ENCODE results near the gene ZNF678.
"Not testable (repeated sequence)": the region's sequence is repeated elsewhere in the genome, so short reads cannot be mapped to it uniquely, and the experiment has no call there.

ZNF678 gene

GRCh38 chr1:227604446-227604845, 41.1 kb downstream of the ZNF678 start:
- no peak for DNase-seq

DNA sequence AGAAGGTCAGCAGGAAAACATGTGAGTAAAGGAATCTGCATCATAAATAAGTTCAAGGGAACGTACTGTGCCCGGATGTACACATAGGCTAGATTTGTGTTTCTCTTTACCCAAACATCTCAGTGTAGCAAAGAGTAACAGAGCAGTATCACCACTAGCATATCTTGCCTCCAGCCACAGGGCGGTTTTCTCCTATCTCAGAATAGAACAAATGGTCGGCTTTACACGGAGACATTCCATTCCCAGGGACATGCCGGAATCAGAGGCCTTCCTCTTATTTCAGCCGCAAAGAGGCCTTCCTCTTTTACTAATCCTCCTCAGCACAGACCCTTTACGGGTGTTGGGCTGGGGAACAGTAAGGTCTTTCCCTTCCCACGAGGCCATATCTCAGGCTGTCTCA, 42.9 kb downstream of the ZNF678 start:
- DNase-seq, ATAC-seq: not testable (repeated sequence)

More at GRCh38 chr1:227604446-227604845, 41.1 kb downstream of the ZNF678 start:
- ATAC-seq, result no peak

DNA sequence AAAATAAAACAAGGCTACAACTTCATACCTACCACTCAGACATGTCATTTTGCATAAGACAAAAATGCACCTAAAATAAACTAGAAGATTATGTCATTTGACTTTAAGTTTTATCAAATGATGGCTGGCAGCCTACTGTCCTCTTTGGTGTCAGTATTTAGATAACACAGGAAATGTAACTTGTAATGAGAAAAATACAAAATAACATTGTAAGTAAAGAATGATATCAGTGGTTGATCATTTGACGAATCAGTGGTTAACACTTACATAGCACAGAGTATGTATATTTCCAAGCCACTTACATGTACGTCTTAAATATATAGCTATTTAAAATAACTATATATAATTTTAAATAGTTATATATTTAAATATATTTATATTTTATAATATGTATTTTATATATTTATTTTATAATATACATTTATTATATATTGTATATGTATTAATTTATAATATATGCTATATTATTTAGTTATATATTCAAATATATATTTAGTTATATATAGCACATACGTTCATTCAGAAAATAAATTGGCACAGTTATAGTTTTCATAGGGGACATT, 44.1 kb downstream of the ZNF678 start:
- DNase-seq, result no peak
- no peak for ATAC-seq

DNA sequence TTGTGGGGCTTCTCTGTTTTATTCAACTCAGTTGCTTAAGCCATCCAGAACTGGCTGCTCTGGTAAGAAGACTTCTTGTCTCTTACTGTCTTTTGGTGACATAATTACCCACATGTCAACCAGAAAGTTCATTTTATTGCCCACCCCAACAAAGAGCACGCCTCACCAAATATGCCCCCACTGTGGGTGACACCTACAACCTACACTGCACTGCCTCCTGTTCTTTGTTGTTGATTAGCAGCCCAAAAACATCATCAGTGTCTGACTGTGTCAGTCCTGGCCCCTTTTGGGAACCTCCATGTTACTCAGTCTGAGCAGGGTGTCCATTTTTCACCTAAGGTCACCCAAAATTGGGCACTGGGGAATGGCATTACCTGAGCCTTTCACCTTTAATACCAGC, 49.3 kb downstream of the ZNF678 start:
- ATAC-seq, result no peak
- no peak for DNase-seq

GRCh38 chr1:227613526-227613925, 50.2 kb downstream of the ZNF678 start:
- ATAC-seq, result no peak
- DNase-seq, result no peak

DNA sequence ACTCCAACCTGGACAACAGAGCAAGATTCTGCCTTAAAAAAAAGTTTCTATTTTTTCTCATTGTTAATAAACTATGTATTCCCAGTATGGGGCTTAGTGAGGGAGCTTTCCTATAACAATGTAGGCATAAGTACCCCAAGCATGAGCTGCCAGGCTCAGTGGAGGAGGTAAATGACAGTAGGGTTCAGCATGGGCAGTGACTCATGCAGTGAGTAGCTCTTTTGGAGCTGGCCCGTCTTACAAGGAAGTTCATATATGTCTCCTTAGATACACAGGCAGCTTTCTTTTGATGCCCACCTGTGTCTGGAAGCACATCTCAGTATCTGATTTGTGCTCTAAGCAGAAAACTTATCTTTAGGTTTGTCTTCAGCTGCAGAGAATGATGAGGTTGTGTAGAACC, 57.9 kb downstream of the ZNF678 start:
- no peak for ATAC-seq
- DNase-seq, result no peak

DNA sequence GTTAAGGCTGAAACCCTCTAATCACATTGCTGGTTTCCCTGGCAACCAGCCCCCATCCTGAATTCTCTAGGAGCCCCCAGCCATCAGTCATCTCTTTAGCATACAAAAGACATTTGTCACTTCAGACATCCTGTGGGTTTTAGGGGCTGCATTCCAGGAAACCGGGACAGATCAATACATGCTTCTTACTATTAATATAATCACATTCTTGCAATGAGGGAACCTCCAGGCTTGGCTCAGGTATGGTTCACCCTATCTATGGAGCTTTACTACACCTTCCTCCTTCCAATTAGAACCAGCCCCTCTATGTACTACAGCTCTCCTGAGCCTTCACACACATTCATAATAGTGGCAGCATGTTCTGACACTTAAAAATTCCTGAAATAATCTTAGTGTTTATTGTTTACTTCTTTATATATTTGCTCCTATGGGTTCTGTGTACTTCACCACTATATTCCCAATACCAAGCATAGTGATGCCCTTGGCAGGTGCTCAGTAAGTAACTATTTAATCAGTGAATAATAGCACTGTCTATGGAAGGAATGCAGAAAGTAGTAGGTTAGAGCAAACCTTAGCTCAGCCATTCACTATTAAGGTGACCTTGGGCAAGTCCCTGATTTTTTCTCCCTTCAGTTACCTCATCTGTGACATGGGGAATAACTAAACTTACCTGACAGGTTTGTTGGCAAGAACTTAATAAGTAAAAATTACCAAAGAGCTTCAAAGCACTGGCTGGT, 59.6 kb downstream of the ZNF678 start:
- ATAC-seq, result no peak
- DNase-seq, result no peak

DNA sequence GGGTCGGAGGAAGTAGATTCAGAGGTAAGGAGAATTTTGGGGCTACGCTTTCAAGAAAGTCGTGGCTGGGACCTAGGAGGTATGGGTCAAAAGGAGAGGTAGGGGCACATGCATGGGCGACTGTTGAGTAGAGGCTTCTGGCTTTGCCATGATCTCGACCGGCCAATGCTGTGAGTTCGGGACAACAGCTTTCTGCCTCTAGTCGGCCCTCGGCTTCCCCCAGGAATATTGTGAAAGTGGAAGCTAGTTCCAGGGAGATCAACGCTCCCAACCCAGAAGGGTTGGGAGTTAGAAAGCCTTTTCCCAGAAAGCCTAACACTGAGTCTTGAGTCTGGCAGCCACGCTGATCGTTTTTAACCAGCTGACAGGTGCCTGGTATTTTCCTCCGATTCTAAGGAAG, 69.0 kb downstream of the ZNF678 start:
- ATAC-seq (no peak), DNase-seq (no peak)

- ATAC-seq (no peak), DNase-seq (no peak)
Measured at GRCh38 chr1:227635596-227635995, 72.2 kb downstream of the ZNF678 start.

GRCh38 chr1:227654431-227654830, 91.1 kb downstream of the ZNF678 start:
- ATAC-seq (no peak), DNase-seq (no peak)

DNA sequence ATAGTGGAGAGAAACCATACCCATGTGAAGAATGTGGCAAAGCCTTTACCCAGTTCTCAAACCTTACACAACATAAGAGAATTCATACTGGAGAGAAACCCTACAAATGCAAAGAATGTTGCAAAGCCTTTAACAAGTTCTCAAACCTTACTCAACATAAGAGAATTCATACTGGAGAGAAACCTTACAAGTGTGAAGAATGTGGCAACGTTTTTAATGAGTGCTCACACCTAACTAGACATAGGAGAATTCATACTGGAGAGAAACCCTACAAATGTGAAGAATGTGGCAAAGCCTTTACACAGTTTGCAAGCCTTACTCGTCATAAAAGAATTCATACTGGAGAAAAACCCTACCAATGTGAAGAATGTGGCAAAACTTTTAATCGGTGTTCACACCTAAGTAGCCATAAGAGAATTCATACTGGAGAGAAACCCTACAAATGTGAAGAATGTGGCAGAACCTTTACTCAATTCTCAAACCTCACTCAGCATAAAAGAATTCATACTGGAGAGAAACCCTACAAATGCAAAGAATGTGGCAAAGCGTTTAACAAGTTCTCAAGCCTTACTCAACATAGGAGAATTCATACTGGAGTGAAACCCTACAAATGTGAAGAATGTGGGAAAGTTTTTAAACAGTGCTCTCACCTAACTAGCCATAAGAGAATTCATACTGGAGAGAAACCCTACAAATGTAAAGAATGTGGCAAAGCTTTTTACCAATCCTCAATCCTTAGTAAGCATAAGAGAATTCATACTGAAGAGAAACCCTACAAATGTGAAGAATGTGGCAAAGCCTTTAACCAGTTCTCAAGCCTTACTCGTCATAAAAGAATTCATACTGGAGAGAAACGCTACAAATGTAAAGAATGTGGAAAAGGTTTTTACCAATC, 91.7 kb downstream of the ZNF678 start:
- no peak for ATAC-seq
- no peak for DNase-seq

GRCh38 chr1:227661495-227661894, 98.1 kb downstream of the ZNF678 start:
- ATAC-seq (no peak), DNase-seq (no peak)

DNA sequence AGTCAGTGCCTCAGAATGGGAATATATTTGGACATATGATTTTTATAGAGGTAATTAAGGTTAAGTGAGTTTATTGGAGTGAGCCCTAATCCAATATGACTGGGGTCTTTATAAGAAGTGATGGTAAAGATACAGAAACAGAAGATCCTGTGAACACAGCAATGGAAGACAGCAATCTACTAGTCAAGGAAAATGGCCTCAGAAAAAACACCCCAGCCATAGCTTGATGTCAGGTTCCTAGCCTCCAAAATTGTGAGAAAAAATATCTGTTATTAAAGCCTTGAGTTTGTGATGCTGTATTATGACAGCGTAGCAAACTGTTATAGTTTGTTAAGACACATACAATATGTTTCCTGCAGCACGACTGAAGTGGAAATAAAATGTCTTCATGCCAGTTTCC, 99.6 kb downstream of the ZNF678 start:
- DNase-seq (no peak), ATAC-seq (no peak)

- ATAC-seq (no peak), DNase-seq (no peak)
Measured at GRCh38 chr1:227666286-227666685, 102.9 kb downstream of the ZNF678 start.

- no peak for DNase-seq
- ATAC-seq, result no peak
Measured at GRCh38 chr1:227673441-227673840, 110.1 kb downstream of the ZNF678 start.

GRCh38 chr1:227685807-227686206, 122.5 kb downstream of the ZNF678 start:
- DNase-seq, result no peak
- ATAC-seq, result no peak

DNA sequence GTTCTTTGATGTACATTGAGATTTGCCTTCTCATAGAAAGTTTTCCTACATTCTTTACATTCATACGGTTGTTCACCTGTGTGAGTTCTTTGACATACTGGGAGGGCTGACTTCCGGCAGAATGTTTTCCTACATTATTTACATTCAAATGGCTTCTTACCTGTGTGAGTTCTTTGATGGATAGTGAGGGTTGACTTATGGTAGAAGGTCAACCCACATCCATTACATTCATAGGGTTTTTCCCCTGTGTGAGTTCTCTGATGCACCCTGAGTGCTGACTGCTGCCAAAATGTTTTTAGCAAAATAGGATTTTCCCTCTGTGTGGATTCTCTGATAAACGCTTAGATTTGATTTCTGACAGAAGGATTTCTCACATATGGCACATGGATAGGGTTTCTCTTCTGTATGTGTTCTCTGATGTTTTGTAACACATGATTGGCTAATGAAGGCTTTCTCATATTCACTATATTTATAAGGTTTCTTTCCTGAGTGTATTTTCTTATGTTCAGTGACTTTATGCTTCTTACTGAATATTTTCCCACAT, 134.0 kb downstream of the ZNF678 start:
- no peak for ATAC-seq

GRCh38 chr1:227701631-227702030, 138.3 kb downstream of the ZNF678 start:
- DNase-seq, ATAC-seq: not testable (repeated sequence)

More for the DNA sequence above, 134.0 kb downstream of the ZNF678 start:
- DNase-seq, result no peak

- no peak for ATAC-seq
- no peak for DNase-seq
Measured at GRCh38 chr1:227707846-227708245, 144.5 kb downstream of the ZNF678 start.

GRCh38 chr1:227709451-227709850, 146.1 kb downstream of the ZNF678 start:
- DNase-seq, result no peak
- no peak for ATAC-seq

- ATAC-seq, DNase-seq: not testable (repeated sequence)
Measured at GRCh38 chr1:227710474-227710873, 147.1 kb downstream of the ZNF678 start.

DNA sequence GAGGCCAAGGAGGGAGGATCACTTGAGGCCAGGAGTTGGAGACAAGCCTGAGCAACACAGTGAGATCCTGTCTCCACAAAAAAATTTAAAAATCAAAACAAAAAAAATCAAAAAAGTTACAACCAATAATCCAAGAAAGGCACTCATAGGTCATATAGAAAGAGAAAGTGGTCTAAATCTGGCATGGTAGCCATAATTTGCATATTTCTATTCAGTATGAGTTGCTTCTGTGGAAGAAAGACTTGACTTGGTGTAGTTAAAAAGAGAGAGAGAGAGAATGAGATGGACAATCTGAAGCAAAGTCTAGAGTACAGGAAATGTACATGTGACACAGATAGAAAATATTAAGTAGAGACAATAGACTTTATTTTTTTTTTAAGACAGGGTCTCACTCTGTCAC, 149.3 kb downstream of the ZNF678 start:
- ATAC-seq (no peak), DNase-seq (no peak)

- ATAC-seq (no peak), DNase-seq (no peak)
Measured at GRCh38 chr1:227718932-227719331, 155.6 kb downstream of the ZNF678 start.

Measured in stimulated activated naive CD8-positive, alpha-beta T cell treated with anti-CD3 and anti-CD28 coated beads, Interleukin-15, Interleukin-2, amounts not matched to agents 100 U/mL and 50 U/mL, for 24 hours (primary cell).